SK-N-SH (cell line): ENCODE data around the gene OIP5. TPM values are rescaled to one million over a fixed set of nuclear protein-coding genes. Genes with fewer than 3 reads are reported as not detected.

ENCODE experiments used
- CTCF ChIA-PET: fragments of 300-600, 350-600 bp; formaldehyde crosslinking; extraction: SDS; loops from one replicate; lab custom pipeline; 2021; lab: Yijun Ruan, JAX
- POLR2A ChIA-PET: fragments of 350-600 bp; sonication (Branson Sonifier 250); formaldehyde crosslinking; extraction: SDS; loops from one replicate; lab custom pipeline; 2020; ENCODE audit warnings: antibody characterized with exemption, inconsistent platforms; lab: Yijun Ruan, JAX
- DNase-seq: peaks from one replicate; pipeline ENCODE4 v3.0.0; 2012
- H2AFZ ChIP-seq: fragments of 200-600 bp; sonication (generic); 2 replicates; pipeline ENCODE4 v1.8.1; 2016; ENCODE audit warnings: antibody characterized with exemption, mild to moderate bottlenecking, low read depth
- H3F3A ChIP-seq: fragments of 200-600 bp; sonication (generic); replicated peaks from 2 replicates; pipeline ENCODE3; 2016; ENCODE audit warnings: antibody characterized with exemption, mild to moderate bottlenecking; ENCODE audit not compliant: insufficient read depth
- H3K27ac ChIP-seq, 2 experiments: fragments of 200-500 bp in 1 of 2; fragments of 200-600 bp in 1 of 2; sonication (Bioruptor generic) in 1 of 2; sonication (generic), shearing (Covaris generic) in 1 of 2; 2 replicates each; pipeline versions ENCODE4 v1.5.1 to v1.6.1; 2014 to 2016; ENCODE audit warnings: low read depth in 2 of 2, inconsistent platforms in 1 of 2, low read length in 1 of 2, mild to moderate bottlenecking in 1 of 2, mixed read lengths in 1 of 2
- H3K27me3 ChIP-seq: fragments of 200-600 bp; sonication (generic), shearing (Covaris generic); 2 replicates; pipeline ENCODE4 v1.6.1; 2016; ENCODE audit warnings: mixed run types; ENCODE audit not compliant: insufficient read depth
- H3K36me3 ChIP-seq, 2 experiments: fragments of 200-500 bp in 1 of 2; fragments of 200-600 bp in 1 of 2; sonication (Bioruptor generic) in 1 of 2; sonication (generic) in 1 of 2; replicated peaks in 1 of 2; 2 replicates each; pipeline versions ENCODE3 to v1.5.1; 2014 to 2016; ENCODE audit warnings: low read length in 1 of 2, mild to moderate bottlenecking in 1 of 2; ENCODE audit not compliant: insufficient read depth in 2 of 2, control insufficient read depth in 1 of 2
- H3K4me1 ChIP-seq, 2 experiments: fragments of 200-500 bp in 1 of 2; fragments of 200-600 bp in 1 of 2; sonication (Bioruptor generic) in 1 of 2; sonication (generic), shearing (Covaris generic) in 1 of 2; 2 replicates each; pipeline versions ENCODE4 v1.5.1 to v1.6.1; 2014 to 2016; ENCODE audit warnings: low read depth in 1 of 2, low read length in 1 of 2, mixed run types in 1 of 2; ENCODE audit not compliant: insufficient read depth in 2 of 2, control insufficient read depth in 1 of 2
- H3K4me2 ChIP-seq: fragments of 200-600 bp; sonication (generic), shearing (Covaris generic); 2 replicates; pipeline ENCODE4 v1.6.1; 2017; ENCODE audit warnings: mixed run types
- H3K4me3 ChIP-seq, 2 experiments: fragments of 200-500 bp in 1 of 2; fragments of 200-600 bp in 1 of 2; sonication (Bioruptor generic) in 1 of 2; sonication (generic), shearing (Covaris generic) in 1 of 2; 2 replicates each; pipeline versions ENCODE4 v1.5.1 to v1.8.1; 2014 to 2016; ENCODE audit warnings: low read depth in 2 of 2, inconsistent platforms in 1 of 2, low read length in 1 of 2, mild to moderate bottlenecking in 1 of 2, mixed read lengths in 1 of 2, moderate library complexity in 1 of 2
- H3K79me2 ChIP-seq: fragments of 200-600 bp; sonication (generic); 2 replicates; pipeline ENCODE4 v1.8.1; 2017; ENCODE audit warnings: mild to moderate bottlenecking; ENCODE audit not compliant: insufficient read depth
- H3K9ac ChIP-seq: fragments of 200-600 bp; sonication (generic); 2 replicates; pipeline ENCODE4 v1.6.1; 2017; ENCODE audit warnings: mixed run types
- H3K9me2 ChIP-seq: fragments of 200-600 bp; sonication (generic); 2 replicates; pipeline ENCODE4 v1.6.1; 2017; ENCODE audit warnings: mixed run types
- H3K9me3 ChIP-seq: fragments of 200-600 bp; sonication (generic); 2 replicates; pipeline ENCODE4 v1.6.1; 2017; ENCODE audit warnings: mixed run types, mild to moderate bottlenecking, moderate library complexity
- H4K20me1 ChIP-seq: fragments of 200-600 bp; sonication (generic); 2 replicates; pipeline ENCODE4 v1.6.1; 2017; ENCODE audit warnings: mild to moderate bottlenecking, mixed run types; ENCODE audit not compliant: insufficient read depth
- CTCF ChIP-seq: fragments of 200-600 bp; sonication (generic); IDR thresholded peaks from 2 replicates; pipeline ENCODE4 v1.6.1; 2017; ENCODE audit warnings: antibody characterized with exemption, mild to moderate bottlenecking, moderate library complexity
- ELF1 ChIP-seq: IDR thresholded peaks from 2 replicates; pipeline ENCODE4 v1.4.0; 2012
- EP300 ChIP-seq, 2 experiments: IDR thresholded peaks; 2 replicates each; pipeline versions ENCODE4 v1.4.0 to v1.6.1; 2012; ENCODE audit warnings: borderline replicate concordance in 1 of 2, low read depth in 1 of 2, low read length in 1 of 2
- FOSL2 ChIP-seq: IDR thresholded peaks from 2 replicates; pipeline ENCODE4 v1.4.0; 2012; ENCODE audit warnings: low read depth, mild to moderate bottlenecking, moderate library complexity, borderline replicate concordance
- FOXM1 ChIP-seq: IDR thresholded peaks from 2 replicates; pipeline ENCODE4 v1.4.0; 2012; ENCODE audit warnings: low read depth, mild to moderate bottlenecking
- GABPA ChIP-seq: IDR thresholded peaks from 2 replicates; pipeline ENCODE4 v1.4.0; 2012; ENCODE audit warnings: low read depth, mild to moderate bottlenecking
- IRF3 ChIP-seq: fragments of 150-350 bp; IDR thresholded peaks from 2 replicates; pipeline ENCODE4 v1.6.1; 2016; ENCODE audit warnings: mild to moderate bottlenecking, low read depth, low read length
- JUND ChIP-seq: IDR thresholded peaks from 2 replicates; pipeline ENCODE4 v1.4.0; 2012
- MAX ChIP-seq: IDR thresholded peaks from 2 replicates; pipeline ENCODE4 v1.4.0; 2012; ENCODE audit warnings: low read depth
- NRF1 ChIP-seq: IDR thresholded peaks from 2 replicates; pipeline ENCODE4 v1.6.1; 2012; ENCODE audit warnings: low read depth, mild to moderate bottlenecking, low read length
- PBX3 ChIP-seq: IDR thresholded peaks from 2 replicates; pipeline ENCODE4; 2012
- POLR2AphosphoS5 ChIP-seq: IDR thresholded peaks from 2 replicates; pipeline ENCODE4 v1.6.1; 2012; ENCODE audit warnings: low read depth, low read length
- REST ChIP-seq: IDR thresholded peaks from 2 replicates; pipeline ENCODE4 v1.6.1; 2012; ENCODE audit warnings: mild to moderate bottlenecking, low read depth, low read length, moderate library complexity
- RXRA ChIP-seq: IDR thresholded peaks from 2 replicates; pipeline ENCODE4 v1.4.0; 2012; ENCODE audit warnings: low read depth, mild to moderate bottlenecking, borderline replicate concordance
- SIN3A ChIP-seq: IDR thresholded peaks from 2 replicates; pipeline ENCODE4 v1.6.1; 2012; ENCODE audit warnings: low read depth, mild to moderate bottlenecking, low read length, moderate library complexity, borderline replicate concordance
- SMC3 ChIP-seq: IDR thresholded peaks from 2 replicates; pipeline ENCODE4 v1.6.1; 2012; ENCODE audit warnings: low read depth, low read length, improper control_type of control experiment
- TAF1 ChIP-seq: IDR thresholded peaks from 2 replicates; pipeline ENCODE4 v1.6.1; 2012; ENCODE audit warnings: low read depth, mild to moderate bottlenecking, low read length, moderate library complexity, borderline replicate concordance
- TEAD4 ChIP-seq: IDR thresholded peaks from 2 replicates; pipeline ENCODE4 v1.4.0; 2012; ENCODE audit warnings: mild to moderate bottlenecking, borderline replicate concordance; ENCODE audit not compliant: insufficient read depth
- WGBS: methylation state at CpG from one replicate; pipeline ENCODE4 v1.1.6; 2017; ENCODE audit warnings: low lambda C conversion rate; 5-methylcytosine and 5-hydroxymethylcytosine counted together
- polyA plus RNA-seq, 3 experiments: library from polyadenylated mRNA; depleted of rRNA; stranded (reverse); fragments of >200 nt; gene quantifications; 2 replicates each; pipeline ENCODE4 v1.2.3, GENCODE V29; 2012

The OIP5 gene
- polyA plus RNA-seq, 1 of the 3 experiments (the other 2 are of a cell fraction) = 8.4 TPM

- H3K9ac ChIP-seq = no peak overlapping the region
- no peaks in the 10 kb centered on the region for H3K9me3 ChIP-seq
- no peaks in the 10 kb centered on the region for H3K9me2 ChIP-seq
- peaks cover 9% of the 10 kb centered on the region for H3F3A ChIP-seq
- TF ChIP-seq EP300 (IDR thresholded peaks at IDR 0.05; ENCODE audit: borderline replicate concordance in 1 of 2, low read depth in 1 of 2, low read length in 1 of 2) = no peak
- no peak for TF ChIP-seq FOSL2
- no peak for TF ChIP-seq RXRA
- TF ChIP-seq PBX3 = no peak
- TF ChIP-seq FOXM1 = no peak
- no peak for TF ChIP-seq JUND
- 0 out of 2 replicates have a peak overlapping the region, but pooled peaks have one; percentile 0 for H3K4me2 ChIP-seq
- WGBS = 100% methylated on average over 6 of the region's 6 CpGs
- CTCF ChIA-PET = no interaction called here
- peak overlapping the region; percentile 10; the same call in 1 of the 2 replicates for H2AFZ ChIP-seq
- H3K36me3 ChIP-seq = peaks cover 1 to 4% of the 10 kb centered on the region in 2 experiments
- DNase-seq = no peak
- H3K79me2 ChIP-seq = peaks cover 89% of the 10 kb centered on the region
- no peak overlapping the region for H3K27ac ChIP-seq
- H3K4me3 ChIP-seq = no peak overlapping the region
- H3K4me1 ChIP-seq = no peaks in the 10 kb centered on the region
- POLR2A ChIA-PET = no interaction called here
- H4K20me1 ChIP-seq = peaks cover 11% of the 10 kb centered on the region; the same call in 1 of the 2 replicates
- no peaks in the 10 kb centered on the region for H3K27me3 ChIP-seq
Measured at GRCh38 chr15:41337047-41337446, 4.7 kb upstream of the OIP5 start.

GRCh38 chr15:41336549-41336948 is 4.2 kb upstream of the OIP5 start:
- Histone ChIP-seq H3K9me3 (no peaks in the 10 kb centered on the region), H3K4me2 (no peak overlapping the region), H3K27me3 (no peaks in the 10 kb centered on the region), H3K4me3 (no peak overlapping the region), H3K36me3 (peaks cover 0 to 4% of the 10 kb centered on the region in 2 experiments), H4K20me1 (peaks cover 11% of the 10 kb centered on the region; the same call in 1 of the 2 replicates), H2AFZ (no peak overlapping the region; the same call in 1 of the 2 replicates), H3K9ac (no peak overlapping the region), H3F3A (peaks cover 9% of the 10 kb centered on the region), H3K4me1 (no peaks in the 10 kb centered on the region), H3K27ac (no peak overlapping the region), H3K9me2 (no peaks in the 10 kb centered on the region), H3K79me2 (peaks cover 87% of the 10 kb centered on the region)
- no peak for DNase-seq
- TF ChIP-seq CTCF (no peak), MAX (no peak), TEAD4 (no peak), SMC3 (no peak), SIN3A (no peak), IRF3 (no peak), JUND (no peak), GABPA (no peak), TAF1 (no peak), ELF1 (no peak), NRF1 (no peak), REST (no peak), POLR2AphosphoS5 (no peak), FOSL2 (no peak)
- ChIA-PET CTCF (no interaction called here), POLR2A (no interaction called here)
- WGBS = 94% methylated on average over 4 of the region's 4 CpGs
